CD14-positive monocyte (primary cell): ENCODE measurements around the gene CKAP2L. TPM values are rescaled to one million over a fixed set of nuclear protein-coding genes. Genes with fewer than 3 reads are reported as not detected.
A peak's percentile ranks its signal among the peaks of the same experiment; 100 is the strongest.

Source experiments
- DNase-seq, 3 donors: peaks; one replicate each; pipeline ENCODE4 v3.0.0-alpha.2; 2011 to 2022
- H2AFZ ChIP-seq: 2 replicates; pipeline ENCODE4 v1.6.0; 2012; ENCODE audit warnings: mild to moderate bottlenecking, low read depth, low read length, inconsistent platforms; ENCODE audit not compliant: insufficient read depth, poor library complexity, severe bottlenecking
- H3K27ac ChIP-seq, 2 donors: 1 replicate in 1 of 2; 2 replicates in 1 of 2; pipeline ENCODE4 v1.5.1; 2012 to 2013; ENCODE audit warnings: low read length in 2 of 2, control low read depth in 1 of 2, inconsistent platforms in 1 of 2, low read depth in 1 of 2, mild to moderate bottlenecking in 1 of 2
- H3K27me3 ChIP-seq, 2 donors: one replicate each; pipeline versions ENCODE4 v1.6.0 to v1.6.1; 2011 to 2013; ENCODE audit warnings: low read length in 2 of 2; ENCODE audit not compliant: control insufficient read depth in 2 of 2, insufficient read depth in 2 of 2
- H3K36me3 ChIP-seq, 2 donors: replicated peaks in 1 of 2; 1 replicate in 1 of 2; 2 replicates in 1 of 2; pipeline versions ENCODE4 v1.5.1 to v1.6.1; 2012 to 2013; ENCODE audit warnings: low read length in 2 of 2, control low read depth in 1 of 2, inconsistent platforms in 1 of 2, mild to moderate bottlenecking in 1 of 2; ENCODE audit not compliant: insufficient read depth in 2 of 2, control insufficient read depth in 1 of 2
- H3K4me1 ChIP-seq, 2 donors: 1 replicate in 1 of 2; 2 replicates in 1 of 2; pipeline versions ENCODE4 v1.5.1 to v1.6.1; 2012 to 2013; ENCODE audit warnings: low read length in 2 of 2, control low read depth in 1 of 2, inconsistent platforms in 1 of 2, mild to moderate bottlenecking in 1 of 2, moderate library complexity in 1 of 2; ENCODE audit not compliant: insufficient read depth in 2 of 2, control insufficient read depth in 1 of 2
- H3K4me2 ChIP-seq: replicated peaks from 2 replicates; pipeline ENCODE3; 2012; ENCODE audit warnings: low read length, moderate library complexity, mild to moderate bottlenecking; ENCODE audit not compliant: poor library complexity, severe bottlenecking; ENCODE audit errors: extremely low read depth
- H3K4me3 ChIP-seq, 3 experiments: fragments of 200-600 bp in 1 of 3; sonication (generic) in 1 of 3; replicated peaks in 1 of 3; 1 replicate in 2 of 3; 2 replicates in 1 of 3; pipeline ENCODE4 v1.5.1; 2011 to 2013; ENCODE audit warnings: low read length in 3 of 3, mild to moderate bottlenecking in 3 of 3, control low read depth in 2 of 3, low read depth in 2 of 3, inconsistent platforms in 1 of 3, moderate library complexity in 1 of 3
- H3K79me2 ChIP-seq: 2 replicates; pipeline ENCODE4 v1.6.0; 2012; ENCODE audit warnings: mild to moderate bottlenecking, control low read depth, inconsistent platforms, low read length, moderate library complexity; ENCODE audit not compliant: insufficient read depth
- H3K9ac ChIP-seq: 2 replicates; pipeline ENCODE4 v1.6.0; 2017; ENCODE audit warnings: low read length, mild to moderate bottlenecking; ENCODE audit not compliant: insufficient read depth, poor library complexity, severe bottlenecking
- H3K9me3 ChIP-seq, 2 donors: replicated peaks in 1 of 2; 1 replicate in 1 of 2; 2 replicates in 1 of 2; pipeline versions ENCODE4 v1.5.1 to v1.6.1; 2012 to 2013; ENCODE audit warnings: low read length in 2 of 2, control low read depth in 1 of 2; ENCODE audit not compliant: control insufficient read depth in 1 of 2, insufficient read depth in 1 of 2
- H4K20me1 ChIP-seq: 2 replicates; pipeline ENCODE4 v1.6.0; 2012; ENCODE audit warnings: mild to moderate bottlenecking, low read length, control low read depth, moderate library complexity; ENCODE audit not compliant: insufficient read depth
- H3K27ac Mint-ChIP-seq, 7 donors: one replicate each; pipeline ENCODE4 v1.8.0; 2020; ENCODE audit warnings: mild to moderate bottlenecking in 7 of 7, mixed read lengths in 7 of 7, moderate library complexity in 6 of 7, inconsistent platforms in 2 of 7
- H3K27me3 Mint-ChIP-seq, 3 donors: one replicate each; pipeline ENCODE4 v1.8.0; 2021 to 2022; ENCODE audit warnings: low read depth in 3 of 3, mild to moderate bottlenecking in 3 of 3, mixed read lengths in 3 of 3, moderate library complexity in 3 of 3, inconsistent platforms in 1 of 3
- H3K36me3 Mint-ChIP-seq, 2 donors: one replicate each; pipeline ENCODE4 v1.8.0; 2020; ENCODE audit warnings: mixed read lengths in 2 of 2, inconsistent platforms in 1 of 2, mild to moderate bottlenecking in 1 of 2
- H3K4me1 Mint-ChIP-seq: one replicate; pipeline ENCODE4 v1.8.0; 2020; ENCODE audit warnings: mild to moderate bottlenecking, mixed read lengths
- H3K4me3 Mint-ChIP-seq, 2 donors: one replicate each; pipeline ENCODE4 v1.8.0; 2020; ENCODE audit warnings: mild to moderate bottlenecking in 2 of 2, mixed read lengths in 2 of 2, moderate library complexity in 1 of 2
- H3K9me3 Mint-ChIP-seq, 7 donors: one replicate each; pipeline ENCODE4 v1.8.0; 2020 to 2022; ENCODE audit warnings: mixed read lengths in 7 of 7, mild to moderate bottlenecking in 6 of 7, moderate library complexity in 6 of 7, inconsistent platforms in 2 of 7
- WGBS: methylation state at CpG from one replicate; pipeline ENCODE4 v1.1.5; 2013; ENCODE audit warnings: missing lambda C conversion rate; ENCODE audit not compliant: insufficient coverage; 5-methylcytosine and 5-hydroxymethylcytosine counted together
- intact Hi-C, 2 donors: fragments of 100-400 bp; cut with micrococcal nuclease; formaldehyde crosslinking; loops; one replicate each; pipeline versions ENCODE4 v1.15.0 to v1.15.1; 2023
- polyA plus RNA-seq, 3 donors: library from polyadenylated mRNA; depleted of rRNA in 1 of 3; unstranded in 2 of 3; stranded (reverse) in 1 of 3; fragments of 300-500 nt in 2 of 3; fragments of >200 nt in 1 of 3; fragmentation: Illumina TruSeq in 2 of 3; gene quantifications; 1 replicate in 2 of 3; 2 replicates in 1 of 3; pipeline ENCODE4 v1.2.3, GENCODE V29; 2012 to 2021
- TF ChIP-seq, protein P1 (sequence below): fragments of 200-600 bp; IDR thresholded peaks from one replicate; pipeline ENCODE4 v1.8.0; 2022; ENCODE audit warnings: antibody characterized with exemption, mild to moderate bottlenecking

CKAP2L gene
- polyA plus RNA-seq, 3 donors = 0.04 to 0.24 TPM; not detected in 1

- Histone ChIP-seq H4K20me1 (no peaks in the 10 kb centered on the region), H3K27me3 (no peaks in the 10 kb centered on the region), H3K79me2 (no peaks in the 10 kb centered on the region), H3K36me3 (no peaks in the 10 kb centered on the region), H3K4me1 (peaks cover 26% of the 10 kb centered on the region in 2 donors), H2AFZ (no peak overlapping the region), H3K4me3 (no peak overlapping the region), H3K9ac (no peak overlapping the region), H3K27ac (no peak overlapping the region), H3K4me2 (no peak overlapping the region), H3K9me3 (no peaks in the 10 kb centered on the region)
- Mint-ChIP-seq H3K27me3 (peaks cover 0 to 6% (median 6%) of the 10 kb centered on the region in 3 donors), H3K9me3 (no peaks in the 10 kb centered on the region), H3K4me1 (peaks cover 43% of the 10 kb centered on the region), H3K4me3 (no peak overlapping the region), H3K27ac (no peak overlapping the region), H3K36me3 (peaks cover 2% of the 10 kb centered on the region in 2 donors)
- DNase-seq = no peak
- 86% methylated on average over 2 of the region's 7 CpGs for WGBS
- intact Hi-C loops = no loop called here
- TF ChIP-seq, protein P1, sequence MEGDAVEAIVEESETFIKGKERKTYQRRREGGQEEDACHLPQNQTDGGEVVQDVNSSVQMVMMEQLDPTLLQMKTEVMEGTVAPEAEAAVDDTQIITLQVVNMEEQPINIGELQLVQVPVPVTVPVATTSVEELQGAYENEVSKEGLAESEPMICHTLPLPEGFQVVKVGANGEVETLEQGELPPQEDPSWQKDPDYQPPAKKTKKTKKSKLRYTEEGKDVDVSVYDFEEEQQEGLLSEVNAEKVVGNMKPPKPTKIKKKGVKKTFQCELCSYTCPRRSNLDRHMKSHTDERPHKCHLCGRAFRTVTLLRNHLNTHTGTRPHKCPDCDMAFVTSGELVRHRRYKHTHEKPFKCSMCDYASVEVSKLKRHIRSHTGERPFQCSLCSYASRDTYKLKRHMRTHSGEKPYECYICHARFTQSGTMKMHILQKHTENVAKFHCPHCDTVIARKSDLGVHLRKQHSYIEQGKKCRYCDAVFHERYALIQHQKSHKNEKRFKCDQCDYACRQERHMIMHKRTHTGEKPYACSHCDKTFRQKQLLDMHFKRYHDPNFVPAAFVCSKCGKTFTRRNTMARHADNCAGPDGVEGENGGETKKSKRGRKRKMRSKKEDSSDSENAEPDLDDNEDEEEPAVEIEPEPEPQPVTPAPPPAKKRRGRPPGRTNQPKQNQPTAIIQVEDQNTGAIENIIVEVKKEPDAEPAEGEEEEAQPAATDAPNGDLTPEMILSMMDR = no peak
Measured at GRCh38 chr2:112713926-112714325, 50.5 kb downstream of the CKAP2L start.

- Mint-ChIP-seq H3K9me3 (no peaks in the 10 kb centered on the region), H3K27ac (peak overlapping the region in 2 of 7 donors; percentile 36 to 69), H3K4me3 (peak overlapping the region in 1 of 2 donors; percentile 39), H3K36me3 (peaks cover 0 to 2% of the 10 kb centered on the region in 2 donors), H3K27me3 (peaks cover 0 to 6% (median 6%) of the 10 kb centered on the region in 3 donors), H3K4me1 (peaks cover 44% of the 10 kb centered on the region)
- H3K4me1 ChIP-seq = peaks cover 29 to 30% of the 10 kb centered on the region in 2 donors
- no peak for DNase-seq
- H3K4me3 ChIP-seq = no peak overlapping the region
- TF ChIP-seq, protein P1 = no peak
- no peak overlapping the region for H3K4me2 ChIP-seq
- no peaks in the 10 kb centered on the region for H3K27me3 ChIP-seq
- H3K27ac ChIP-seq = no peak overlapping the region
- WGBS = 92% methylated on average over 5 of the region's 7 CpGs
- no peak overlapping the region for H3K9ac ChIP-seq
- peak overlapping the region; percentile 31 for H2AFZ ChIP-seq
- intact Hi-C loops = no loop called here
- no peaks in the 10 kb centered on the region for H4K20me1 ChIP-seq
- H3K9me3 ChIP-seq = no peaks in the 10 kb centered on the region
- no peaks in the 10 kb centered on the region for H3K36me3 ChIP-seq
- H3K79me2 ChIP-seq = no peaks in the 10 kb centered on the region
Measured at GRCh38 chr2:112713585-112713925, 50.9 kb downstream of the CKAP2L start.
